Endothelial cell of umbilical vein (primary cell): ENCODE results near the gene SMYD4. TPM values are rescaled to one million over a fixed set of nuclear protein-coding genes. Genes with fewer than 3 reads are reported as not detected.

ENCODE experiments used
- BruUV-seq: library from RNA; stranded (reverse); fragments of 400-500 nt; replicated peaks from 2 replicates; lab custom pipeline; 2021; lab: Mats Ljungman, UMichigan
- CTCF ChIA-PET: fragments of 300-600, 350-600 bp; sonication (Branson Sonifier 250); formaldehyde crosslinking; loops from one replicate; lab custom pipeline; 2021; ENCODE audit warnings: antibody characterized with exemption, inconsistent platforms; lab: Charles Lee
- POLR2A ChIA-PET: fragments of 300-600, 350-600 bp; sonication (Branson Sonifier 250); formaldehyde crosslinking; loops from one replicate; lab custom pipeline; 2021; ENCODE audit warnings: antibody characterized with exemption, inconsistent platforms; lab: Charles Lee
- DNase-seq: peaks from one replicate; pipeline ENCODE4 v3.0.0-alpha.2; 2011; ENCODE audit warnings: low read depth, low spot score
- FAIRE-seq: peaks from 2 replicates; lab custom pipeline; 2011; peaks lifted over from hg19 to GRCh38; lab: Jason Lieb, UNC
- H2AFZ ChIP-seq: 2 replicates; pipeline ENCODE4 v1.6.0; 2012; ENCODE audit warnings: low read depth, low read length, control low read depth, inconsistent platforms
- H3K27ac ChIP-seq: 2 replicates; pipeline ENCODE4 v1.5.1; 2011; ENCODE audit warnings: low read depth, mild to moderate bottlenecking, control low read depth, low read length, moderate library complexity; ENCODE audit not compliant: insufficient read depth
- H3K27me3 ChIP-seq, 2 experiments: 2 replicates each; pipeline versions ENCODE4 v1.6.0 to v1.6.1; 2011; ENCODE audit warnings: low read length in 2 of 2, mixed read lengths in 1 of 2; ENCODE audit not compliant: control insufficient read depth in 2 of 2, insufficient read depth in 2 of 2
- H3K36me3 ChIP-seq, 2 experiments: 2 replicates in 1 of 2; 3 replicates in 1 of 2; pipeline ENCODE4 v1.5.1; 2011; ENCODE audit warnings: low read length in 2 of 2, mild to moderate bottlenecking in 1 of 2, moderate library complexity in 1 of 2; ENCODE audit not compliant: control insufficient read depth in 2 of 2, insufficient read depth in 2 of 2; ENCODE audit errors: extremely low read depth in 1 of 2
- H3K4me1 ChIP-seq: 3 replicates; pipeline ENCODE4 v1.5.1; 2011; ENCODE audit warnings: mild to moderate bottlenecking, low read length; ENCODE audit not compliant: control insufficient read depth, insufficient read depth; ENCODE audit errors: extremely low read depth
- H3K4me2 ChIP-seq: 2 replicates; pipeline ENCODE4 v1.6.1; 2011; ENCODE audit warnings: low read length, control low read depth, mixed read lengths; ENCODE audit not compliant: insufficient read depth
- H3K4me3 ChIP-seq, 3 experiments: fragments of 200-600 bp in 1 of 3; sonication (generic), shearing (Covaris generic) in 1 of 3; replicated peaks in 1 of 3; 2 replicates each; pipeline ENCODE4 v1.5.1; 2011 to 2016; ENCODE audit warnings: control low read depth in 3 of 3, low read length in 3 of 3, mild to moderate bottlenecking in 2 of 3, inconsistent platforms in 1 of 3, low read depth in 1 of 3, moderate library complexity in 1 of 3; ENCODE audit not compliant: insufficient read depth in 1 of 3
- H3K79me2 ChIP-seq: 2 replicates; pipeline ENCODE4 v1.6.0; 2012; ENCODE audit warnings: low read length, inconsistent platforms; ENCODE audit not compliant: control insufficient read depth, insufficient read depth
- H3K9ac ChIP-seq: replicated peaks from 2 replicates; pipeline ENCODE3; 2011; ENCODE audit warnings: low read length, control low read depth; ENCODE audit not compliant: insufficient read depth; ENCODE audit errors: extremely low read depth
- H3K9me1 ChIP-seq: replicated peaks from 3 replicates; pipeline ENCODE4 v1.6.0; 2011; ENCODE audit warnings: mild to moderate bottlenecking, low read length; ENCODE audit not compliant: control insufficient read depth, insufficient read depth; ENCODE audit errors: extremely low read depth
- H3K9me3 ChIP-seq: replicated peaks from 2 replicates; pipeline ENCODE4 v1.5.1; 2012; ENCODE audit warnings: low read length, inconsistent platforms; ENCODE audit not compliant: control insufficient read depth, insufficient read depth
- H4K20me1 ChIP-seq: replicated peaks from 2 replicates; pipeline ENCODE3; 2011; ENCODE audit warnings: mild to moderate bottlenecking, low read length; ENCODE audit not compliant: control insufficient read depth, insufficient read depth; ENCODE audit errors: extremely low read depth
- CTCF ChIP-seq, 2 donors: IDR thresholded peaks; 1 replicate in 1 of 2; 2 replicates in 1 of 2; pipeline ENCODE4 v1.5.1; 2011; ENCODE audit warnings: low read length in 2 of 2, mild to moderate bottlenecking in 2 of 2, moderate library complexity in 2 of 2, control low read depth in 1 of 2, inconsistent platforms in 1 of 2, low read depth in 1 of 2; ENCODE audit not compliant: insufficient read depth in 1 of 2; ENCODE audit errors: extremely low read depth in 1 of 2
- EZH2 ChIP-seq: IDR thresholded peaks from 2 replicates; pipeline ENCODE4 v1.6.1; 2012; ENCODE audit warnings: borderline replicate concordance, low read depth, mild to moderate bottlenecking, moderate library complexity, low read length, inconsistent platforms; ENCODE audit not compliant: severe bottlenecking
- FOS ChIP-seq: IDR thresholded peaks from 2 replicates; pipeline ENCODE4 v1.6.1; 2011; ENCODE audit warnings: mild to moderate bottlenecking, low read length, moderate library complexity, borderline replicate concordance; ENCODE audit not compliant: insufficient read depth
- GATA2 ChIP-seq: IDR thresholded peaks from 2 replicates; pipeline ENCODE4 v1.7.0; 2011; ENCODE audit warnings: low read depth, mild to moderate bottlenecking, moderate library complexity, mixed read lengths, low read length; ENCODE audit not compliant: insufficient read length, insufficient read depth
- JUN ChIP-seq: IDR thresholded peaks from 2 replicates; pipeline ENCODE4 v1.6.1; 2011; ENCODE audit warnings: borderline replicate concordance, low read depth; ENCODE audit not compliant: insufficient read length, insufficient read depth
- MAX ChIP-seq: IDR thresholded peaks from 2 replicates; pipeline ENCODE4 v1.6.1; 2011; ENCODE audit not compliant: insufficient read depth, insufficient read length
- MYC ChIP-seq: IDR thresholded peaks from one replicate; pipeline ENCODE4 v1.6.1; 2011; ENCODE audit warnings: mild to moderate bottlenecking, low read depth, low read length
- POLR2A ChIP-seq: IDR thresholded peaks from 2 replicates; pipeline ENCODE4 v1.6.1; 2012; ENCODE audit warnings: low read depth, mild to moderate bottlenecking, control low read depth, low read length
- POLR2AphosphoS5 ChIP-seq: IDR thresholded peaks from 2 replicates; pipeline ENCODE4 v1.6.1; 2012; ENCODE audit warnings: low read depth, mild to moderate bottlenecking, control low read depth, low read length, moderate library complexity; ENCODE audit not compliant: insufficient read depth
- dilution Hi-C: fragments of 300-500 bp; cut with MboI; formaldehyde crosslinking; loops from one replicate; pipeline ENCODE4 v1.15.0; 2019; ENCODE audit warnings: low sequenced_read_pairs; ENCODE audit not compliant: extremely low pct_ligation_motif_present
- intact Hi-C: fragments of 100-400 bp; cut with micrococcal nuclease; formaldehyde crosslinking; loops from one replicate; pipeline ENCODE4 v1.10.0; 2022
- polyA plus RNA-seq, 4 experiments: library from polyadenylated mRNA; depleted of rRNA in 3 of 4; stranded (reverse) in 3 of 4; unstranded in 1 of 4; fragments of >200 nt; gene quantifications; 2 replicates each; pipeline versions ENCODE4 v1.2.1 to v1.2.3, GENCODE V29; 2011 to 2012; ENCODE audit warnings: missing spikeins in 1 of 4
- total RNA-seq: library from RNA; stranded (reverse); gene quantifications from 2 replicates; pipeline ENCODE4 v1.2.3, GENCODE V29; 2021

The SMYD4 gene
- total and polyA plus RNA-seq, 2 donors (not counting 3 experiments of a cell fraction or from before 2014, with no cell fraction given) = 6.0 to 14.6 TPM

- no peaks in the 10 kb centered on the region for H3K9me1 ChIP-seq
- no peaks in the 10 kb centered on the region for H4K20me1 ChIP-seq
- no peaks in the 10 kb centered on the region for H3K9me3 ChIP-seq
- no peak overlapping the region for H3K4me3 ChIP-seq
- H3K4me2 ChIP-seq = no peak overlapping the region
- no peaks in the 10 kb centered on the region for H3K4me1 ChIP-seq
- FAIRE-seq = no peak
- BruUV-seq = no TSS peak
- no peak overlapping the region for H3K27ac ChIP-seq
- POLR2A ChIA-PET = no interaction called here
- CTCF ChIA-PET = no interaction called here
- no peaks in the 10 kb centered on the region for H3K27me3 ChIP-seq
- no peaks in the 10 kb centered on the region for H3K79me2 ChIP-seq
- dilution Hi-C loops = no loop called here
- no peak for DNase-seq
- H3K36me3 ChIP-seq = no peaks in the 10 kb centered on the region
- intact Hi-C loops = no loop called here
- TF ChIP-seq GATA2 (no peak), FOS (no peak), POLR2AphosphoS5 (no peak), MAX (no peak), POLR2A (no peak), EZH2 (no peak), MYC (no peak), CTCF (IDR thresholded peaks at IDR 0.05; ENCODE audit: extremely low read depth in 1 of 2, insufficient read depth in 1 of 2, low read depth in 1 of 2, low read length in 2 of 2) (no peak), JUN (no peak)
- H3K9ac ChIP-seq = no peak overlapping the region
- no peak overlapping the region for H2AFZ ChIP-seq
These were observed 70.9 kb downstream of the SMYD4 start for GRCh38 chr17:1758807-1759206.
